ENCODE results near the gene TMTC4.

GRCh38 chr13:100707818-100708740 lies 33.5 kb upstream of the TMTC4 start:
- TF ChIP-seq CTCF (IDR thresholded peaks at IDR 0.05): no peak
- no peak for TF ChIP-seq PRDM15 (CRISPR knock-in tag; IDR thresholded peaks at IDR 0.05)
- no peak for TF ChIP-seq AFF4 (CRISPR knock-in tag; IDR thresholded peaks at IDR 0.05; ENCODE audit: borderline replicate concordance)
- TF ChIP-seq ZNF423 (CRISPR knock-in tag; IDR thresholded peaks at IDR 0.05): no peak
- TF ChIP-seq ATF3 (CRISPR knock-in tag; conservative IDR thresholded peaks at IDR 0.05): no peak
- no peak for TF ChIP-seq ZNF396 (CRISPR knock-in tag; IDR thresholded peaks at IDR 0.05; ENCODE audit: borderline replicate concordance)
- no peak for TF ChIP-seq RORB (CRISPR knock-in tag; IDR thresholded peaks at IDR 0.05)
